Measurements from ENCODE around the gene KIF21B. TPM values are rescaled to one million over a fixed set of nuclear protein-coding genes. Genes with fewer than 3 reads are reported as not detected.

The KIF21B gene
- total RNA-seq, 2 experiments from 2014 or later, result 93.5 to 94.0 TPM

- Mint-ChIP-seq H3K4me3 (no peak overlapping the region), H3K27me3 (no peaks in the 10 kb centered on the region), H3K9me3 (no peaks in the 10 kb centered on the region), H3K36me3 (ENCODE audit: low read depth) (peaks cover 34% of the 10 kb centered on the region), H3K27ac (peak overlapping the region; percentile 47), H3K4me1 (ENCODE audit: low read depth) (peaks cover 47% of the 10 kb centered on the region)
- intact Hi-C loops (cut with micrococcal nuclease), result no loop called here
- DNase-seq (no peak), ATAC-seq (no peak)
- ChIA-PET CTCF (interaction anchor here (0.8 to 2.3 kb wide), 4 partner anchors 11 to 37 kb away, joined by 3 to 10 read pairs (median 4); no protein-coding TSS in a partner anchor), POLR2A (interaction anchor here (1.1 to 1.4 kb wide), 3 partner anchors 10 to 16 kb away, joined by 3 to 5 read pairs (median 4); no protein-coding TSS in a partner anchor)
- TF ChIP-seq CTCF (IDR thresholded peaks at IDR 0.05), result no peak
Measured at GRCh38 chr1:201008666-201009360, 14.7 kb downstream of the KIF21B start.

- peaks cover 39% of the 10 kb centered on the region for H3K36me3 Mint-ChIP-seq (ENCODE audit: low read depth)
- ChIA-PET POLR2A (no interaction called here), CTCF (no interaction called here)
- TF ChIP-seq CTCF (IDR thresholded peaks at IDR 0.05), result no peak
- intact Hi-C loops (cut with micrococcal nuclease), result no loop called here
- H3K27me3 Mint-ChIP-seq, result no peaks in the 10 kb centered on the region
- H3K9me3 Mint-ChIP-seq, result no peaks in the 10 kb centered on the region
- no peak for ATAC-seq
- H3K4me1 Mint-ChIP-seq (ENCODE audit: low read depth), result peaks cover 46% of the 10 kb centered on the region
- no peak overlapping the region for H3K4me3 Mint-ChIP-seq
- H3K27ac Mint-ChIP-seq, result no peak overlapping the region
- DNase-seq, result no peak
Measured at GRCh38 chr1:201007481-201007880, 16.0 kb downstream of the KIF21B start.

GRCh38 chr1:201006450-201006849 lies 17.1 kb downstream of the KIF21B start:
- H3K4me1 Mint-ChIP-seq (ENCODE audit: low read depth), result peaks cover 41% of the 10 kb centered on the region
- no peak for TF ChIP-seq CTCF (IDR thresholded peaks at IDR 0.05)
- no peak overlapping the region for H3K27ac Mint-ChIP-seq
- ATAC-seq (no peak), DNase-seq (no peak)
- no peaks in the 10 kb centered on the region for H3K27me3 Mint-ChIP-seq
- POLR2A ChIA-PET, result interaction anchor here (1.0 kb wide), 1 partner anchor 19 kb away, joined by 3 read pairs; no protein-coding TSS in a partner anchor
- no peak overlapping the region for H3K4me3 Mint-ChIP-seq
- CTCF ChIA-PET, result interaction anchor here (0.7 to 2.3 kb wide), 3 partner anchors 9 to 35 kb away, joined by 4 to 8 read pairs (median 5); no protein-coding TSS in a partner anchor
- peaks cover 44% of the 10 kb centered on the region for H3K36me3 Mint-ChIP-seq (ENCODE audit: low read depth)
- intact Hi-C loops (cut with micrococcal nuclease), result no loop called here
- H3K9me3 Mint-ChIP-seq, result no peaks in the 10 kb centered on the region

GRCh38 chr1:201004732-201005131 lies 18.8 kb downstream of the KIF21B start:
- ATAC-seq (peak; percentile 32), DNase-seq (no peak)
- CTCF ChIA-PET, result interaction anchor here (0.9 to 2.3 kb wide), 3 partner anchors 25 to 38 kb away, joined by 3 to 8 read pairs (median 8); no protein-coding TSS in a partner anchor
- H3K4me3 Mint-ChIP-seq, result no peak overlapping the region
- H3K27me3 Mint-ChIP-seq, result no peaks in the 10 kb centered on the region
- no peaks in the 10 kb centered on the region for H3K9me3 Mint-ChIP-seq
- H3K36me3 Mint-ChIP-seq (ENCODE audit: low read depth), result peaks cover 52% of the 10 kb centered on the region
- TF ChIP-seq CTCF (IDR thresholded peaks at IDR 0.05), result no peak
- POLR2A ChIA-PET, result interaction anchor here (0.8 to 1.2 kb wide), 2 partner anchors 12 to 16 kb away, joined by 3 read pairs; no protein-coding TSS in a partner anchor
- peaks cover 32% of the 10 kb centered on the region for H3K4me1 Mint-ChIP-seq (ENCODE audit: low read depth)
- intact Hi-C loops (cut with micrococcal nuclease), result no loop called here
- peak overlapping the region; percentile 17 for H3K27ac Mint-ChIP-seq

- H3K4me3 Mint-ChIP-seq, result no peak overlapping the region
- POLR2A ChIA-PET, result interaction anchor here (0.8 kb wide), 1 partner anchor 16 kb away, joined by 3 read pairs; no protein-coding TSS in a partner anchor
Measured at GRCh38 chr1:201004154-201004553, 19.4 kb downstream of the KIF21B start.

More at GRCh38 chr1:201004154-201004553, 19.4 kb downstream of the KIF21B start:
- CTCF ChIA-PET, result interaction anchor here (0.9 to 1.8 kb wide), 2 partner anchors 25 to 39 kb away, joined by 3 to 8 read pairs; no protein-coding TSS in a partner anchor
- DNase-seq (no peak), ATAC-seq (no peak)
- Mint-ChIP-seq H3K9me3 (no peaks in the 10 kb centered on the region), H3K4me1 (ENCODE audit: low read depth) (peaks cover 26% of the 10 kb centered on the region), H3K27me3 (no peaks in the 10 kb centered on the region), H3K36me3 (ENCODE audit: low read depth) (peaks cover 52% of the 10 kb centered on the region), H3K27ac (no peak overlapping the region)
- intact Hi-C loops (cut with micrococcal nuclease), result no loop called here
- TF ChIP-seq CTCF (IDR thresholded peaks at IDR 0.05), result no peak
